HL-60 (cell line): ENCODE results near the gene FMNL2.

Source experiments
- CTCF ChIP-seq: IDR thresholded peaks from one replicate; pipeline ENCODE4 v1.5.1; 2011; ENCODE audit warnings: low read length, control low read depth, inconsistent platforms; ENCODE audit not compliant: insufficient read depth
- POLR2AphosphoS5 ChIP-seq: IDR thresholded peaks from 2 replicates; pipeline ENCODE4 v1.6.1; 2012; ENCODE audit warnings: low read depth

- TF ChIP-seq CTCF (no peak), POLR2AphosphoS5 (no peak)
Measured at GRCh38 chr2:152322222-152322621, 12.8 kb upstream of the FMNL2 start.
